ENCODE measurements around the gene ZNF507.

GRCh38 chr19:32359581-32359980 is 14.2 kb downstream of the ZNF507 start:
- no peak for TF ChIP-seq CTCF (conservative IDR thresholded peaks at IDR 0.05)
- no peak for TF ChIP-seq EZH2 (IDR thresholded peaks at IDR 0.05; ENCODE audit: low read depth)
